Activated CD8-positive, alpha-beta T cell treated with anti-CD3 and anti-CD28 coated beads, Interleukin-2, amount 10 ng/mL, durations not matched to agents 7 days and 5 days (primary cell): ENCODE data around the gene GPR179. TPM values are rescaled to one million over a fixed set of nuclear protein-coding genes. Genes with fewer than 3 reads are reported as not detected.

Source experiments
- ATAC-seq: fragments of 150-1000 bp; cut with Tn5 transposase; one replicate; pipeline ENCODE4 v1.10.0; 2021; ENCODE audit warnings: moderate library complexity
- CTCF ChIA-PET: fragments of 350-600 bp; sonication (Branson Sonifier 250); formaldehyde crosslinking; loops from one replicate; lab custom pipeline; 2021; ENCODE audit warnings: antibody characterized with exemption; lab: Charles Lee
- POLR2A ChIA-PET: fragments of 350-600 bp; sonication (Branson Sonifier 250); formaldehyde crosslinking; loops from one replicate; lab custom pipeline; 2021; ENCODE audit warnings: antibody characterized with exemption; lab: Charles Lee
- DNase-seq: peaks from one replicate; pipeline ENCODE4 v3.0.0-alpha.2; 2020
- H3K27ac Mint-ChIP-seq: one replicate; pipeline ENCODE4 v1.8.0; 2021; ENCODE audit warnings: mild to moderate bottlenecking, mixed read lengths
- H3K27me3 Mint-ChIP-seq: one replicate; pipeline ENCODE4 v1.8.0; 2021; ENCODE audit warnings: low read depth, mixed read lengths
- H3K36me3 Mint-ChIP-seq: one replicate; pipeline ENCODE4 v1.8.0; 2021; ENCODE audit warnings: low read depth, mixed read lengths
- H3K4me1 Mint-ChIP-seq: one replicate; pipeline ENCODE4 v1.8.0; 2021; ENCODE audit warnings: low read depth, mixed read lengths
- H3K4me3 Mint-ChIP-seq: one replicate; pipeline ENCODE4 v1.8.0; 2021; ENCODE audit warnings: mild to moderate bottlenecking, mixed read lengths
- H3K9me3 Mint-ChIP-seq: one replicate; pipeline ENCODE4 v1.8.0; 2022; ENCODE audit warnings: mixed read lengths; ENCODE audit not compliant: insufficient read depth
- total RNA-seq, 2 experiments: library from RNA; stranded (reverse); gene quantifications; one replicate each; pipeline ENCODE4 v1.2.3, GENCODE V29; 2021

The GPR179 gene
- total RNA-seq, 2 experiments from 2014 or later = 0.08 TPM; not detected in 1

DNA sequence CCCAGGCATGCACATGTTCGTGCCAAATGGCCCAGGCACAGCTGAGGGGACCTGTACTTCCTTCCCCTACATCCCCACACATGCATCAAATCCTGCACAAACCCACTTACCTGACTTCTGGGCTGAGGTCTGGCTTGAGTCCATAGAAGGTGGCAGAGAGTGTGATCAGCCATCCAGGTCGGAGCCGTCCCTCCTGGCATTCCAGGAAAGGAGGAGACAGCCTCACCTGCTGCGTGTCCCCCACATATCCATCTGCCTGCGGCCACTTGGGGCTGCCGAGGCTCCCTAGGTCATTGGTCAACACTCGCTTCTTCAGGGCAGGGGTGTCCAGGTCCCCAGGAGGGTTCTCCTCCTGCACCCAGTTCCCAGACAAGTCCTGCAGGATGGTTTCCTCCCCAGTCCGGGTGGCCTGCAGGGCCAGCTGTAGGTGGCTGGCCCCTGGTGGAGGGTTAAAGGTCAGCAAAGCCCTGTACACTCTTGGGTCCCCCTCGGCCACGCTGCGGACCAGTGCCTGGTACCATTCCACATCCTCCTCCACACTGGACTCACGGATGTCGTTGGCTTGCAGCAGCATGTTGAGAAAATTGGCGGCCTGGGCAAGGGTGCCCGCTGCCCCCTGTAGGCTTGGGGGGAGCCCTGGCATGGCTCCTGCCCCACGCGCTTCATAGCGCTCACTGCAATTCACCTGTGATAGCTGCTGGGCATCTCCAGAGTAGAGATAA is 709 bp downstream of the GPR179 start:
- POLR2A ChIA-PET = no interaction called here
- DNase-seq = no peak
- H3K4me3 Mint-ChIP-seq = no peak overlapping the region
- no peaks in the 10 kb centered on the region for H3K9me3 Mint-ChIP-seq
- peaks cover 2% of the 10 kb centered on the region for H3K27me3 Mint-ChIP-seq
- H3K4me1 Mint-ChIP-seq = no peaks in the 10 kb centered on the region
- no peaks in the 10 kb centered on the region for H3K36me3 Mint-ChIP-seq
- no peak for ATAC-seq
- CTCF ChIA-PET = interaction anchor here (1.2 to 1.7 kb wide), 4 partner anchors 10 to 81 kb away, joined by 4 to 9 read pairs (median 5); no protein-coding TSS in a partner anchor
- H3K27ac Mint-ChIP-seq = no peak overlapping the region

DNA sequence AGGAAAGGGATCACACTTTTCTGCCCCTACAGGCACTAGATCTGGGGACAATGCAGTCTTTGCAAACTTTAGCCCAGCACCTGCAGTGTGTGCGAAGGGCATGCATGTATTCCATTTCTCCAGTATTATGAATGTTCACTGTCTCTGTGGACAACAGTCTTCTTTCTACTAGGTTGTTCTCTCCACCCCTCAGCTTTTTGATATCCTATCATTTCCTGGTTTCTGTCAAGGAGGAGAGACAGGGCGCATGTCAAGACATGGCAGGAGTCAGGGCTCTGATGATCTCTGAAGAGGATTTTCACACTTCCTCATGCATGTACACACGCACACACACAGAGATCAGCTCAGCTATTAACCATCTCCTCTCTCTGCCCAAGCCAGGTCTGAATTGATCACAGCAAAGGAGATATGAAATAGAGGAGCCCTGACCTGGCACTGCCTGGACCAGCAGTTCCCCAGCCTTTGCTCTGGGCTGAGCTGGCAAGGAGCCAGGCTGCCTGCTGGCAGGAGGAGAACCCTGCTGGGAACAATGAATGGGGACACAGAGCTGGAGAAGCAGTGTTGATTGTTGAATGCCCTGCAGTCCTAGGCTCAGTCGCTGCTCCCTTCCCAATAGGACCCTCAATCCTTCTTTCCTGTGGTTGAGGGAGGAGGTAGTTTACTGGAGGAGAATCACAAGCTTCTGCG is 2.6 kb downstream of the GPR179 start:
- H3K4me1 Mint-ChIP-seq = no peaks in the 10 kb centered on the region
- POLR2A ChIA-PET = no interaction called here

DNA sequence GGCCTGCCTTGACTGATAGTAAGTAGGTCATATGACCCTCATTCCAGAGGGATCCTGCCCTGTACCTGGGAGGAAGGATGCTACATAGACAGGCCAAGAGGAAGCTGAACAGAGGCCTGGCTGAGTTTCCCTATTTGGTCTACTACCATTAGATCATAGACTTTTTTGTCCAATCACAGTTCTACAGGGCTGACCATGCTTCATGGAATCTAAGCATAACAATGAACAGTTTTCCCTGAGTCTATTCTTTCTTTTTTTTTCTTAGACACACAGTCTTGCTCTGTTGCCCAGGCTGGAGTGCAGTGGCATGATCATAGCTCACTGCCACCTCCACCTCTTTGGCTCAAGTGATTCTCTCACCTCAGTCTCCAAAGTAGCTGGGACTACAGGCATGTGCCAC is 3.9 kb downstream of the GPR179 start:
- Mint-ChIP-seq H3K36me3 (no peaks in the 10 kb centered on the region), H3K9me3 (no peaks in the 10 kb centered on the region), H3K27ac (no peak overlapping the region), H3K27me3 (peaks cover 2% of the 10 kb centered on the region), H3K4me3 (no peak overlapping the region), H3K4me1 (no peaks in the 10 kb centered on the region)
- ATAC-seq (no peak), DNase-seq (no peak)
- POLR2A ChIA-PET = no interaction called here
- CTCF ChIA-PET = interaction anchor here (3.2 kb wide), 1 partner anchor 10 kb away, joined by 18 read pairs; no protein-coding TSS in a partner anchor

More for the DNA sequence above, 2.6 kb downstream of the GPR179 start:
- no peak overlapping the region for H3K4me3 Mint-ChIP-seq
- CTCF ChIA-PET = interaction anchor here (1.1 to 3.2 kb wide), 4 partner anchors 8 to 19 kb away, joined by 4 to 18 read pairs (median 7); no protein-coding TSS in a partner anchor
- ATAC-seq (no peak), DNase-seq (no peak)
- H3K36me3 Mint-ChIP-seq = no peaks in the 10 kb centered on the region
- H3K27me3 Mint-ChIP-seq = peaks cover 2% of the 10 kb centered on the region
- H3K27ac Mint-ChIP-seq = no peak overlapping the region
- H3K9me3 Mint-ChIP-seq = no peaks in the 10 kb centered on the region

DNA sequence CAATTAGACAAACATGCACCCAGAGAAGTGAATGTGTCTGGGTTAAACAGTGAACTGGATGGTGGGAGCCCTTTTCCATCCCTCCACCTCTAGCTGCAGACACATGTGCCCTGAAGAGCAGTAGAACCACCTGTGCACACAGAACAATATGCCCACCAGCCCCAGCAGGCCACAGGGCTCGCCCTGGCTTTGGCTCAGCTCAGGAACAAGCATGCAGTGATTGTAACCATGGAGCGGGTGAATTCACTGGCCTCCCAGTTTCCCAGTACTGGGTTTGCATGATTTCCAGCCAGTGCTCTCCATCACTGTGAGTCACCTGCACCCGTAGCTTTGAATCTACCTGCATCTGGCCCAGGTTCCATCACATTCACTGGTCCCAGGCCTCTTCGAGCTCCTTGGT is 5.2 kb downstream of the GPR179 start:
- POLR2A ChIA-PET = interaction anchor here (1.0 kb wide), 1 partner anchor 76 kb away, joined by 3 read pairs; no protein-coding TSS in a partner anchor
- H3K9me3 Mint-ChIP-seq = no peaks in the 10 kb centered on the region
- no peaks in the 10 kb centered on the region for H3K27me3 Mint-ChIP-seq
- no peak for DNase-seq
- no peaks in the 10 kb centered on the region for H3K36me3 Mint-ChIP-seq
- ATAC-seq = no peak
- no peak overlapping the region for H3K27ac Mint-ChIP-seq
- H3K4me3 Mint-ChIP-seq = no peak overlapping the region
- H3K4me1 Mint-ChIP-seq = no peaks in the 10 kb centered on the region
- CTCF ChIA-PET = interaction anchor here (3.2 kb wide), 1 partner anchor 11 kb away, joined by 18 read pairs; no protein-coding TSS in a partner anchor

DNA sequence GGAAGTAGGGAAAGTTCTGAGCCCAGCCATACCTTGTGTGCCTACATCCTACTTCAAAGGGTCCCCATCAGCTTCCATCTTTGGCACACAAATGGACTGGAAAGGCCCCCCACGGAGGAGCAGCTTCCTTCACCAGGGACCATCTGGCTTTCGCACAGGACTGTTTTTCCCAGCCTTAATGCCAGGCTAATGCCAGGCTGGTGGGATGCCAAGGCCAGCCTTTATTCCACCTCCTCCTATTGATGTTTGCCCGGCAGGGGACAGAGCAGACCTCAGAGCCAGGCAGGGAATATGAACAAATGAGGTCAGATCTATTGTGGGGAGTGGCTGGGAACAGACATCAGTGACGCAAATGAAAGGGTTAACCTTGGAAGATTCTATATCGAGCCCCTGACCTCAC is 5.7 kb downstream of the GPR179 start:
- ATAC-seq (no peak), DNase-seq (no peak)
- POLR2A ChIA-PET = interaction anchor here (1.0 kb wide), 1 partner anchor 76 kb away, joined by 3 read pairs; no protein-coding TSS in a partner anchor
- Mint-ChIP-seq H3K36me3 (no peaks in the 10 kb centered on the region), H3K4me1 (no peaks in the 10 kb centered on the region), H3K27me3 (no peaks in the 10 kb centered on the region), H3K4me3 (no peak overlapping the region), H3K27ac (no peak overlapping the region), H3K9me3 (no peaks in the 10 kb centered on the region)
- CTCF ChIA-PET = interaction anchor here (0.9 to 3.2 kb wide), 2 partner anchors 12 to 76 kb away, joined by 3 to 18 read pairs; no protein-coding TSS in a partner anchor

DNA sequence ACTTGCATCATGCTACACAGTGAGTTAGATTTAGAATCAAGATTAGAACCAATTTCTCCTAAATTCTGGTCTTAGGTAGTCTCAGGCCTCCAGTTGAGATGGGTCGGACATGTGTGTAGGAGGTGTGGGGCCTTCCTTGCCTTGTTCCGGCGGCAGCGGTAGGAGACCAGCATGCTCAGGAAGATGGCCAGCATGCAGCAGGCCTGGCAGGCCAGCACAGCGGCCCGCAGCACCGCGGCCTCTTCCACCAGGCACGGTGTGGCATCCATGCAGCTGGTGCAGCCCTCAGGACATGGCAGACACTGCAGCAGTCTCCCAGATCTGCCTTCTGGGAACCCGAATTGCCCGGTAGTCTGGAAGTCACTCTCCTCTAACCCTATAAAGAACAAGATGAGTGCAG is 6.9 kb downstream of the GPR179 start:
- H3K4me1 Mint-ChIP-seq = no peaks in the 10 kb centered on the region
- no peaks in the 10 kb centered on the region for H3K27me3 Mint-ChIP-seq
- no peaks in the 10 kb centered on the region for H3K36me3 Mint-ChIP-seq
- H3K9me3 Mint-ChIP-seq = no peaks in the 10 kb centered on the region
- ChIA-PET CTCF (interaction anchor here (1.7 kb wide), 1 partner anchor 12 kb away, joined by 5 read pairs; no protein-coding TSS in a partner anchor), POLR2A (no interaction called here)
- ATAC-seq (no peak), DNase-seq (no peak)
- no peak overlapping the region for H3K27ac Mint-ChIP-seq
- H3K4me3 Mint-ChIP-seq = no peak overlapping the region

DNA sequence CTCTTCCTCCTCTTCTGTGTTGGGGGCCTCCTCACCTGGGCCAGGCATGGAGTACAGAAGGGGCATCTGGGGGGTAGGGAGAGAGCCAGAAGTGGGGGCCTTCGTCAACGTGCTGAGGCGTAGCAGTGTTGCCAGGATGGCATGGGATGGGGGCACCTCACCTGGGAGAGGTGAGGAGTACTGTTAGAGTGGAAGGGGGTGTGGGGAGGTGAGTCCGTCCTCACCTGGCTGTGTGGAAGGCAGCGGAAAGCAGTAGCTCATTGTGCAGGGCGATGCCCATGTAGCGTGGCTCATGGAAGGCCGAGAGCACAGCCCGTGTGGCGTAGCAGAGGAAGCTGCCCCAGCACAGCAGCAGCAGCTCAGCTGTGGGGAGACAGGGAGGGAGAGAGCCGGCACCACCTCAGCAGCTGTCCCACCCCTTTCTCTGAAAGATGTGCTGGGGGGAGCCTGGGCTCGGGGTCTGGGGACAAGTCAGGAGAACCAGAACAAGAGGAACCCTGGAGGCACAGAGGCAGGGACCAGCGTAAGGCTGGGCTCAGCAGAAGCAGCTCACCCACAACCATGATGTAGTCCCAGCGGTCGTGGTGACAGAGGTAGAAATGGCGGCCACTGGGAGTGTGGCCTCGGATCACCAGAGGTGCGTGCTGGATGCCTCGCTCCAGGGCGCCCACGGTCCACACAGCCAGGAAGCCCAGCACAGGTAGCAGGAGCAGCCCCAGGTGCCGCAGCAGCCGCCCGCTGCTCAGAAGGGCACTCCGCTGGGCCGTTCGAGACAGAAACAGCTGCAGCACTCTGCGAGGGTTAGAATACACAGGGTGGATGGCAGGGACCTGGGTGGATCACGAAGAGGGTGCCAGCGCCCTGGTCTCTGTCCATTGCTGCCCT is 9.0 kb downstream of the GPR179 start:
- POLR2A ChIA-PET = interaction anchor here (1.0 kb wide), 1 partner anchor 9 kb away, joined by 3 read pairs; the partner anchor contains the start of gene GPR179
- H3K4me3 Mint-ChIP-seq = no peak overlapping the region

DNA sequence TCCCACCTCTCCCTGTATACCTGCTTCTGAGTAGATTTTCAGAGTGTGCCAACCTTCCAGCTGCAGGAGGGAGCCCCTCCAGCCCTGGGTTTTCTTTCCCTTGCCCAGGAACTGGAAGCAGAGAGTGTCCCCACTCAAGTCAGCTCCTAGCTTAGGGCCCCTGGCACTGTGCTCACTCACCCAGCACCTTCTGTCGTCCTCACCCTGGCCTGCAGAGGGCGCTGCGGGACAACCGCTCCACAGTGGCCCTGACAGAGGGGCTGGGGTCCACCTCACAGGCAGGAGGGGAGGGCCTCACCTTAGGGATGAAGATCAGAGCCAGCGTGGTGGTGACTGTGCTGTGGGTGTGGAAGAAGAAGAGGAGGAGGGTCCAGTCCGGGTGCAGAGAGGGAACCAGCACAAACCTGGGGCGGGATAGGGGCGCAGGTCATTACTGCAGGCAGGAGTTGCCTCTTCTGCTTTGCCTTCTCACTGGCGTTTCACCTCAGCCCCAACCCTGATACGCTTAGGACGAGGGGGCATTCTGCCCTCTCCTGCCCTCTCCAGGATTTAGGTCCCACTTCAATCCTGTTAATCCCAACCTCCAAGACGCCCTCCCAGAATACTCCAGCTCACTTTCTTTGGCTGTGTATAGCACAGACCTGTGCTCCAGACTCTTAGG is 10.0 kb downstream of the GPR179 start:
- H3K4me3 Mint-ChIP-seq = no peak overlapping the region
- H3K27me3 Mint-ChIP-seq = no peaks in the 10 kb centered on the region
- peak; percentile 66 for DNase-seq
- peak; percentile 71 for ATAC-seq
- no peak overlapping the region for H3K27ac Mint-ChIP-seq
- no peaks in the 10 kb centered on the region for H3K36me3 Mint-ChIP-seq
- no peaks in the 10 kb centered on the region for H3K9me3 Mint-ChIP-seq
- POLR2A ChIA-PET = no interaction called here
- no peaks in the 10 kb centered on the region for H3K4me1 Mint-ChIP-seq
- CTCF ChIA-PET = interaction anchor here (0.8 to 4.1 kb wide), 13 partner anchors 9 to 143 kb away, joined by 3 to 16 read pairs (median 6); partner anchors contain the start of gene SOCS7

More for the DNA sequence above, 9.0 kb downstream of the GPR179 start:
- DNase-seq (no peak), ATAC-seq (no peak)
- Mint-ChIP-seq H3K27me3 (no peaks in the 10 kb centered on the region), H3K36me3 (no peaks in the 10 kb centered on the region), H3K27ac (no peak overlapping the region), H3K4me1 (no peaks in the 10 kb centered on the region), H3K9me3 (no peaks in the 10 kb centered on the region)
- CTCF ChIA-PET = interaction anchor here (1.3 to 4.1 kb wide), 4 partner anchors 10 to 80 kb away, joined by 4 to 16 read pairs (median 14); no protein-coding TSS in a partner anchor

DNA sequence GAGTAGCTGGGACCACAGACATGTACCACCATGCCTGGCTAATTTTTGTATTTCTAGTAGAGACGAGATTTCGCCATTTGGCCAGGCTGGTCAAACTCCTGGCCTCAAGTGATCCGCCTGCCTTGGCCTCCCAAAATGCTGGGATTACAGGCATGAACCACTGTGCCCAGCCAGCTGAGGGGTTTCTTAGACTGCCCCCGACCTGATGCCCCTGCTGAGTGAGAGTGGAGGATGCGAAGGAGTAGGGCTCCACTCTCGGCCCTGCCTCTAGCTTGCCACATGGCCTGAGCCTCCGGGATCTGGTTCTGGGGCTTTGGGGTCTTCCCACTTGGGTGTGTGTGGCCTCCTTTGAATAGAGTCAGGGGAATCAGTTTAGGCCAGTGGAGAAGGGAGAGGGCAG is 11.0 kb downstream of the GPR179 start:
- no peak for ATAC-seq
- Mint-ChIP-seq H3K4me1 (no peaks in the 10 kb centered on the region), H3K4me3 (no peak overlapping the region), H3K27ac (no peak overlapping the region), H3K36me3 (no peaks in the 10 kb centered on the region), H3K9me3 (no peaks in the 10 kb centered on the region), H3K27me3 (no peaks in the 10 kb centered on the region)
- ChIA-PET POLR2A (no interaction called here), CTCF (interaction anchor here (1.1 to 4.1 kb wide), 10 partner anchors 8 to 81 kb away, joined by 3 to 16 read pairs (median 8); partner anchors contain the start of gene SOCS7)
- DNase-seq = no peak

DNA sequence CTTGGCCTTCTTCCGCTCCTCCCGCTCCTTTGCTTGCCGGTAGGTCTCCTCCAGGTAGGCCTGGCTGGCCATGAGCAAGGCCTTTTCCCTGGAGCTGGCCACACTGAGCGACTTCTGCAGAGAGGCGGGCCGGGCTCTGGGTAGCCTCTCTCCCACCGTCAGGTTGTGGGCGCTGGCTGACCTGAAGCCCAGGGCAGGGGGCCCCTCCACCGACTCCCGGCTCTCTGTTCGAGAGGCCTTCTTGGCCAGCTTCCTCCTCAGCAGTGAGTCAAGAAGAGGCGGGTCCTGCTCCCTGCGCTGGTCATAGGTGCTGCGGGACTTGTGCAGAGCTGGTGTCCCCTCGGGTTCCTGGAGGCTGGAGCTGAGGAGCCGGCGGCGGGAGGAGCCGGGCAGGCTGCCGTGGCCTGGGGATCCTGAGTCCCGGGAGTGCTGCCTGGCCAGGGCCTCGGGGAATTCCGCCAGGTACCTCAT is 12.8 kb downstream of the GPR179 start:
- H3K9me3 Mint-ChIP-seq = no peaks in the 10 kb centered on the region
- H3K27me3 Mint-ChIP-seq = no peaks in the 10 kb centered on the region
- no peaks in the 10 kb centered on the region for H3K36me3 Mint-ChIP-seq
- DNase-seq = no peak
- no peak overlapping the region for H3K4me3 Mint-ChIP-seq
- ChIA-PET POLR2A (no interaction called here), CTCF (interaction anchor here (1.4 to 3.4 kb wide), 4 partner anchors 9 to 83 kb away, joined by 4 to 16 read pairs (median 9); no protein-coding TSS in a partner anchor)
- H3K4me1 Mint-ChIP-seq = peaks cover 8% of the 10 kb centered on the region
- no peak overlapping the region for H3K27ac Mint-ChIP-seq
- ATAC-seq = no peak
